AG09319 (cell line): Measurements from ENCODE around the gene MAD1L1.

Experiments
- DNase-seq: peaks from one replicate; pipeline ENCODE4 v3.0.0-alpha.2; 2010; ENCODE audit warnings: low read depth; ENCODE audit errors: extremely low read depth
- TF ChIP-seq, protein P1 (sequence below): IDR thresholded peaks from 2 replicates; pipeline ENCODE4 v1.5.1; 2011; ENCODE audit warnings: low read depth, mild to moderate bottlenecking, inconsistent platforms, low read length, moderate library complexity

Gene MAD1L1

GRCh38 chr7:2257651-2258050 is 24.9 kb upstream of the MAD1L1 start:
- TF ChIP-seq, protein P1, sequence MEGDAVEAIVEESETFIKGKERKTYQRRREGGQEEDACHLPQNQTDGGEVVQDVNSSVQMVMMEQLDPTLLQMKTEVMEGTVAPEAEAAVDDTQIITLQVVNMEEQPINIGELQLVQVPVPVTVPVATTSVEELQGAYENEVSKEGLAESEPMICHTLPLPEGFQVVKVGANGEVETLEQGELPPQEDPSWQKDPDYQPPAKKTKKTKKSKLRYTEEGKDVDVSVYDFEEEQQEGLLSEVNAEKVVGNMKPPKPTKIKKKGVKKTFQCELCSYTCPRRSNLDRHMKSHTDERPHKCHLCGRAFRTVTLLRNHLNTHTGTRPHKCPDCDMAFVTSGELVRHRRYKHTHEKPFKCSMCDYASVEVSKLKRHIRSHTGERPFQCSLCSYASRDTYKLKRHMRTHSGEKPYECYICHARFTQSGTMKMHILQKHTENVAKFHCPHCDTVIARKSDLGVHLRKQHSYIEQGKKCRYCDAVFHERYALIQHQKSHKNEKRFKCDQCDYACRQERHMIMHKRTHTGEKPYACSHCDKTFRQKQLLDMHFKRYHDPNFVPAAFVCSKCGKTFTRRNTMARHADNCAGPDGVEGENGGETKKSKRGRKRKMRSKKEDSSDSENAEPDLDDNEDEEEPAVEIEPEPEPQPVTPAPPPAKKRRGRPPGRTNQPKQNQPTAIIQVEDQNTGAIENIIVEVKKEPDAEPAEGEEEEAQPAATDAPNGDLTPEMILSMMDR = no peak
- DNase-seq = no peak

DNA sequence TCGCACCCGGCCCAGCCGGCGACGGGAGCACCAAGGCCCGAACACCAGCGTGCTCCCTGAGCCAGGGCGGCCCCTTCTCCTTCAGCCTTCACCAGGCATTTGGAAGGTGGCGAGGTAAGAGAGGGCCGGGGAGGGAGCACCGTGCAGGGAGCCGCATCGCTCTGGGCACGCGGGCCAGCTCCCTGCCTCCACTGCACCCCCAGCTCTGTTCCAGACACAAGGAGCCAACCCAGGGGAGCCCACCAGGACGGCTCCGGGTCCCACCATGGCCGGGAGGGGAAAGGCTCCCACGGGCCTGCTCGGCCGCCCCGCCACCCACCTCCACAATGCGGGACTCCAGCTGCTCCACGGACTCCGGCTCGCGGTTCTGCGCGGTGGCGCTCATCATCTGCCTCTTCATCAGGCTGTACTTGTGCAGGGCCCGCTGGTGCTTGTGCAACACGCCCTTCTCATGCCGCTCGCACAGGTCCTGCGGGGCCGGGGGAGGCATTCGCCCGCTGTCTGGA is 24.4 kb upstream of the MAD1L1 start:
- TF ChIP-seq, protein P1 = no peak
- DNase-seq = no peak

DNA sequence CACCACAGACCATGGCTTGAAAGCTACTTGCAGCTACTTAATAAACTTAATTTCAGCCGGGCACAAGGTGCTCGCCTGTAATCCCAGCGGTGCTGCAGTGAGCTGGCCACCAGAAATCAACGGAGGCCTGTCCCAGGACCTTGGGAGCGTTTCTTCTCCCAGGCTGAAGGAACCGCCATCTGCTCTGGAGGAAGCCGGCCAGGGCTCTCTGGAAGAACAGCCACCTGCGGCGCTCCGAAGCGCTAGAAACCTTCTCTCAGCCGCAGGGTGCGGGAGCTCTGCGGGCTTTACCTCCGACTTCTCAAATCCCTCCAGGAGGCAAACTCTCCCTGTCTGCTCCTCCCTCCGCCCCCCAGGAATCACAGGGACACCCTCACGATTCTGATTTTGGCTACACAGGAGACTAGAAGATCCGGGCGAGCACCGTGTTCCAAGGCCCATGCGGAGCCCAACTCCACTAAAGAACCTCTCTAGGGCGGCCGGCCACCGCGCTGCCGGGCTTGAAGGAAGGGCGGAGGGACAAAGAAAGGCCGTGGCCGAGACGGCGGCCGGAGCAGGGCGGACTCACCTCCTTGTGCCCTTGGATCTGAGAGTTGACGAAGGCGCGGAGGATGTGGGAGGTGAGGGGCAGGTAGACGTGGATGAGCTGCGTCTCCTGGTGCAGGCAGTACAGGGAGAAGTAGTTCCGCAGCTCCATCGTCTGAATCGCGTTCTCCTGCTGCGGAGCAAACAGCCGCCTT is 23.7 kb upstream of the MAD1L1 start:
- no peak for DNase-seq
- TF ChIP-seq, protein P1 = no peak

DNA sequence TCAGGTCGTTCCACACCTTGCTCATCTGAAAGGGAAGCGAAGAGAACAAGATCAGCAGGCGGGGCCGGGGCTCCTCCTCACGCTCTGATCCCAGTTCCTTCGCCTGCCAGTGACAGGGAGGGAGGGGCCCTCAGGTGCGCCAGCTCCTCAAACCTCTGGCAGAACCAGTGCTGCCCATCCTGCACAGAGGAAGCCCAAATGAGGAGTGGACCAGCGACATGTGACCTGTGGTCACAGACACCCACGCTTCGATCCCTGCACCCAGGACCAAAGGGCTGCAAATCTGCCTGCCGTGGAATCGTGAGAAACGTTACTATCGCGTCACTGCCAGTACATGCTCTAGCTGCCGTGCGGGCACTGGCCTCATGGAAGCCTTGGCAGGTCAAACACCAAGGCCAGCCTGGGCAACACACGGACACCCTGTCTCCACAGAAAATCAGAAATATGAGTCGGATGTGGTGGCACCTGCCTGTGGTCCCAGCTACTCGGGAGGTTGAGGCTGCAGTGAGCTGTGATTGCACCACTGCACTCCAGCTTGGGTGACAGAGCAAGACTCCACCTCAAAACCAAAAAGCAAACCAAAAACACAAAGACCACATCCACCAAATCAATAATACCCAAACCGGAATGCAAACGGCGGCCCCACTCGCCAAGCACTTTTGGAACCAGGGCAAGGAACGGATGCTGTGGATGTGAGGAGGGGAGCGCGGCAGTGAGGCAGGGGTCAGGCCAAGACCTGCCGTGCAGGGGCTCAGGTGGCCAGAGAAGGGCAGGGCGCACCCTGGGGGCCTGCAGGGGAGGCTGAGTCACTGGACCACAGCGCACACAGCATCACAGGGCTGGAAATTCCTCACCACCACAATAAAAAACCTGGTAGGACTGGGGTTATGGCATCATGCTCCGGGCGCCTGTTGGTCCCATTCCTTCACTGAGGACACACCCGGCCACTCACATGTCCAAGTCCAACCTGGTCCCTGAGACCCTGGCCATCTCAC is 22.7 kb upstream of the MAD1L1 start:
- DNase-seq = no peak
- TF ChIP-seq, protein P1 = no peak

DNA sequence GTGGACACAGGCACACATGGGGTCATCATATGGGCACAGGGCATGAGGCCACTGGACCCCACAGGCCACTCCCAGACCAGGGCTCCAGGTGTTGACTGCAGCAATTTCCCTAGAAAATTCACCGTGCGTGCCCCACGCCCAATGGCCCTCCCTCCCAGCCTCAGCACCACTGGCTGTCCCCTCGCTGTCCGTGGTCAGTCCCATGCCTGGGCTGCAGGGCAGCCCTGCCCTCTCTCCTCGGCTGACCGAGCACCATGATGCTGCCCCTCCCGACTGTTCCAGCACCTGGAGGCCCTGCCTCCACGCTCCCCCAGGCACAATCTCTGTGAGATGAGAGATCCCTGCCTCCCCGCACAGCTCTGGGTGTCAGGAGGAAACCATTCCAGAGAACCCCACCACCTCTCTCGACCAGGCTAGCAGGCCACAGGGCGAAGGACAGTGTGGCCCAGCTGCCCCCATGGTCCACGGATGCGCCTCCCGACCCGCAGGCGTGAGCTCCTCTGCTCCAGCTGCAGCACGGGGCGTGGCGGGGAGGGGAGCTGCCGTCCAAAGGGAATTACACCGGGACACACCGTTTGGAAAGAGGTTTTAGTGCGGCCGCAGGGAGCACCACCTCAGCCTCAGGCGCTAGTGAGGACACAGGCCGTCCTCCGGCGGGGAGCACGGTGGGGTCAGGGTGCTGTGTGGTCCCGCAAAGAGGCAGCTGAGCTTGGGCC is 21.8 kb upstream of the MAD1L1 start:
- TF ChIP-seq, protein P1 = no peak
- no peak for DNase-seq

DNA sequence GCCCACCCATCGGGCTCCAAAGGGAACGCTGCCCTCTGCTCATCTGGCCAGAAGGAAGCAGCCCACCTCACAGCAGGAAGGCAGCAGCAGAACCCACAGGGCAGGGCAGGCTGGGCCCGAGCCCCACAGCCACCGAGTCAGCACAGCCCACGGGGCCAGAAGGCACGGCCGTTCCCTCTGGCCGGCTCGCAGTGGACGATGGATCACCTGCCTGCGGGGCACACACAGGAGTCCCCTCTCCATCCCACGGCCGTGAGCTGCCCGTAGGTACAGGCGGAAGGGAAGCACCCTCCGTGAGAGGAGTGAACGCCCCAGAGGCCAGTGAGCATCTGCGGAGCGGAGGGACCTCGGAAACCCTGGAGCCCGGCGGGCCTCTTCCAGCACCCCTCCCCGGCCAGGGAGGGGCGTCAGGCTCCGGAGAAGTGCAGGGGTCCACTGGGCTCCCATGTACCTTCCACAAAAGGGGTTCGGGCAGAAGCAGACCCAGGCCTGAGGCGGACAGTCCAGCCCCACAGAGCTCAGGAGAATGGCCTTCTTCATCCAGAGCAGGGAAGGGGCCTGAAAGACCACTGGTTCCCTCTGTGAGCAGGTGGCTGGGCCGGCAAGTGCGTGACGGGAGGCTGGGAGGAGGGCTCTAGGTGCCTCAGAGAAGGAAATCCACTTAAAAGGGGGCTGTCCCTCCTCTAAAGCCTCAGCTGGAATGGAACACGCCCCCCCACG is 20.9 kb upstream of the MAD1L1 start:
- DNase-seq = no peak
- TF ChIP-seq, protein P1 = no peak
